ENCODE results near the gene HDAC4. TPM values are rescaled to one million over a fixed set of nuclear protein-coding genes. Genes with fewer than 3 reads are reported as not detected.

Gene HDAC4
- total RNA-seq, 2 donors from 2014 or later, result 8.1 to 20.1 TPM

GRCh38 chr2:239055756-239056493, 344.9 kb downstream of the HDAC4 start:
- Histone ChIP-seq H3K4me3 (no peak overlapping the region), H3K36me3 (peaks cover 33% of the 10 kb centered on the region), H3K27ac (no peak overlapping the region), H3K9me3 (peaks cover 0 to 9% of the 10 kb centered on the region in 2 donors), H3K27me3 (no peaks in the 10 kb centered on the region), H3K4me1 (no peaks in the 10 kb centered on the region)
- no peak for DNase-seq (ENCODE audit: low spot score)
- no peak for TF ChIP-seq CTCF (IDR thresholded peaks at IDR 0.05)

GRCh38 chr2:239054921-239055320, 345.9 kb downstream of the HDAC4 start:
- peaks cover 33% of the 10 kb centered on the region for H3K36me3 ChIP-seq
- TF ChIP-seq CTCF (IDR thresholded peaks at IDR 0.05), result no peak
- no peaks in the 10 kb centered on the region for H3K4me1 ChIP-seq
- no peak for DNase-seq (ENCODE audit: low spot score)
- no peaks in the 10 kb centered on the region for H3K27me3 ChIP-seq
- H3K4me3 ChIP-seq, result no peak overlapping the region
- H3K9me3 ChIP-seq, result peaks cover 0 to 9% of the 10 kb centered on the region in 2 donors
- H3K27ac ChIP-seq, result no peak overlapping the region

- TF ChIP-seq CTCF (IDR thresholded peaks at IDR 0.05), result no peak
- peaks cover 33% of the 10 kb centered on the region for H3K36me3 ChIP-seq
- DNase-seq (ENCODE audit: low spot score), result no peak
- no peak overlapping the region for H3K4me3 ChIP-seq
- H3K27ac ChIP-seq, result no peak overlapping the region
- H3K9me3 ChIP-seq, result peaks cover 0 to 9% of the 10 kb centered on the region in 2 donors
- H3K27me3 ChIP-seq, result no peaks in the 10 kb centered on the region
- H3K4me1 ChIP-seq, result no peaks in the 10 kb centered on the region
These were observed 346.9 kb downstream of the HDAC4 start for GRCh38 chr2:239053801-239054503.

- H3K4me1 ChIP-seq, result no peaks in the 10 kb centered on the region
- no peak overlapping the region for H3K4me3 ChIP-seq
- TF ChIP-seq CTCF (IDR thresholded peaks at IDR 0.05), result no peak
- H3K36me3 ChIP-seq, result peaks cover 33% of the 10 kb centered on the region
- no peaks in the 10 kb centered on the region for H3K27me3 ChIP-seq
- DNase-seq (ENCODE audit: low spot score), result no peak
- peaks cover 0 to 9% of the 10 kb centered on the region in 2 donors for H3K9me3 ChIP-seq
- H3K27ac ChIP-seq, result no peak overlapping the region
These were observed 347.8 kb downstream of the HDAC4 start for GRCh38 chr2:239052798-239053665.

- H3K27me3 ChIP-seq, result no peaks in the 10 kb centered on the region
- H3K4me1 ChIP-seq, result no peaks in the 10 kb centered on the region
- H3K27ac ChIP-seq, result no peak overlapping the region
- H3K36me3 ChIP-seq, result peaks cover 33% of the 10 kb centered on the region
- no peak for TF ChIP-seq CTCF (IDR thresholded peaks at IDR 0.05)
- DNase-seq (ENCODE audit: low spot score), result no peak
- no peak overlapping the region for H3K4me3 ChIP-seq
- no peaks in the 10 kb centered on the region for H3K9me3 ChIP-seq
These were observed 348.9 kb downstream of the HDAC4 start for GRCh38 chr2:239051891-239052445.

Data from right atrium auricular region (tissue), 2 donors.